Ovary (tissue), 9 donors: ENCODE data around the gene CNOT6. TPM values are rescaled to one million over a fixed set of nuclear protein-coding genes. Genes with fewer than 3 reads are reported as not detected.

Experiments used
- DNase-seq, 5 donors: peaks; one replicate each; pipeline ENCODE4 v3.0.0-alpha.2; 2019 to 2020
- H3K27ac ChIP-seq, 2 donors: fragments of 200-600 bp; one replicate each; pipeline versions ENCODE4 v1.5.1 to v1.8.0; 2019 to 2022
- H3K27me3 ChIP-seq: fragments of 200-600 bp; one replicate; pipeline ENCODE4 v1.8.0; 2022
- H3K36me3 ChIP-seq: fragments of 200-600 bp; sonication (generic); one replicate; pipeline ENCODE4 v1.5.1; 2019
- H3K4me1 ChIP-seq: one replicate; pipeline ENCODE4 v1.8.1; 2013; ENCODE audit warnings: mild to moderate bottlenecking, moderate library complexity; ENCODE audit not compliant: insufficient read depth
- H3K4me3 ChIP-seq: fragments of 200-600 bp; sonication (generic); one replicate; pipeline ENCODE4 v1.5.1; 2017
- H3K9me3 ChIP-seq, 2 donors: fragments of 200-600 bp in 1 of 2; sonication (generic) in 1 of 2; one replicate each; pipeline versions ENCODE4 v1.5.1 to v1.8.1; 2013 to 2019; ENCODE audit warnings: mild to moderate bottlenecking in 1 of 2, moderate library complexity in 1 of 2
- EP300 ChIP-seq: sonication (generic); formaldehyde crosslinking; IDR thresholded peaks from one replicate; pipeline ENCODE4 v1.6.1; 2017; ENCODE audit warnings: antibody characterized with exemption
- POLR2A ChIP-seq: fragments of 450-650 bp; IDR thresholded peaks from one replicate; pipeline ENCODE4 v1.6.1; 2017; ENCODE audit warnings: antibody characterized with exemption, mild to moderate bottlenecking, moderate library complexity
- WGBS, 3 donors: extraction: QIAGEN DNeasy Blood & Tissue Kit in 1 of 3; methylation state at CpG; one replicate each; pipeline versions ENCODE4 v1.1.5 to v1.1.7; 2013 to 2017; 5-methylcytosine and 5-hydroxymethylcytosine counted together
- intact Hi-C, 4 donors: fragments of 100-400 bp; cut with DNase I; formaldehyde crosslinking; loops; one replicate each; pipeline versions ENCODE4 v1.11.0 to v1.15.1; 2022 to 2023
- polyA plus RNA-seq, 2 donors: library from polyadenylated mRNA; stranded (reverse); fragments of 200-250 nt in 1 of 2; fragments of 350-450 nt in 1 of 2; fragmentation: Illumina TruSeq in 1 of 2; extraction: RNeasy Lipid Tissue Mini Kit (QIAGEN cat#74804) in 1 of 2; gene quantifications; one replicate each; pipeline ENCODE4 v1.2.3, GENCODE V29; 2013 to 2014
- total RNA-seq, 7 donors: library from RNA; depleted of rRNA in 2 of 7; stranded (reverse); fragments of >200 nt in 2 of 7; fragmentation: NEBNext Ultra II Directional in 3 of 7; extraction: Animal tissue kit (Norgen Biotek cat#: 25700) in 3 of 7; gene quantifications; one replicate each; pipeline versions ENCODE4 v1.1.0 to v1.2.4, GENCODE V29; 2016 to 2023
- TF ChIP-seq, protein P1 (sequence below), 3 donors: fragments of 450-650 bp in 2 of 3; fragments of 200-600 bp in 1 of 3; IDR thresholded peaks; one replicate each; pipeline versions ENCODE4 v1.5.1 to v1.8.0; 2016 to 2022; ENCODE audit warnings: antibody characterized with exemption in 3 of 3, mild to moderate bottlenecking in 1 of 3
- donor health status: DM: no; HTN: no; CAD: no; lungs with moderate emphysema.
- donor health status: DM: no; HTN: no; CAD: no.
- donor health status: Bipolar disorder and iron deficiency.
- donor health status: DM: yes; HTN: yes; CAD: no.
- donor health status: DM: no; HTN: no; CAD: no.
- donor health status: DM: yes; HTN: yes; CAD: no.

Gene CNOT6
- total and polyA plus RNA-seq, 9 donors, result 10.3 to 24.9 (median 16.4) TPM

GRCh38 chr5:180557217-180557809, 63.1 kb downstream of the CNOT6 start:
- Histone ChIP-seq H3K27ac (no peak overlapping the region), H3K9me3 (no peaks in the 10 kb centered on the region), H3K4me3 (no peak overlapping the region), H3K27me3 (no peaks in the 10 kb centered on the region), H3K36me3 (no peaks in the 10 kb centered on the region), H3K4me1 (no peaks in the 10 kb centered on the region)
- intact Hi-C loops, result no loop called here
- no peak for DNase-seq
- TF ChIP-seq EP300 (no peak), POLR2A (no peak)
- TF ChIP-seq, protein P1, sequence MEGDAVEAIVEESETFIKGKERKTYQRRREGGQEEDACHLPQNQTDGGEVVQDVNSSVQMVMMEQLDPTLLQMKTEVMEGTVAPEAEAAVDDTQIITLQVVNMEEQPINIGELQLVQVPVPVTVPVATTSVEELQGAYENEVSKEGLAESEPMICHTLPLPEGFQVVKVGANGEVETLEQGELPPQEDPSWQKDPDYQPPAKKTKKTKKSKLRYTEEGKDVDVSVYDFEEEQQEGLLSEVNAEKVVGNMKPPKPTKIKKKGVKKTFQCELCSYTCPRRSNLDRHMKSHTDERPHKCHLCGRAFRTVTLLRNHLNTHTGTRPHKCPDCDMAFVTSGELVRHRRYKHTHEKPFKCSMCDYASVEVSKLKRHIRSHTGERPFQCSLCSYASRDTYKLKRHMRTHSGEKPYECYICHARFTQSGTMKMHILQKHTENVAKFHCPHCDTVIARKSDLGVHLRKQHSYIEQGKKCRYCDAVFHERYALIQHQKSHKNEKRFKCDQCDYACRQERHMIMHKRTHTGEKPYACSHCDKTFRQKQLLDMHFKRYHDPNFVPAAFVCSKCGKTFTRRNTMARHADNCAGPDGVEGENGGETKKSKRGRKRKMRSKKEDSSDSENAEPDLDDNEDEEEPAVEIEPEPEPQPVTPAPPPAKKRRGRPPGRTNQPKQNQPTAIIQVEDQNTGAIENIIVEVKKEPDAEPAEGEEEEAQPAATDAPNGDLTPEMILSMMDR (IDR thresholded peaks at IDR 0.05), result no peak
- 31 to 67% (median 38%) methylated on average over 2 of the region's 2 CpGs for WGBS, 3 donors

- intact Hi-C loops, result no loop called here
- Histone ChIP-seq H3K4me3 (no peak overlapping the region), H3K9me3 (no peaks in the 10 kb centered on the region), H3K4me1 (no peaks in the 10 kb centered on the region), H3K27me3 (no peaks in the 10 kb centered on the region), H3K36me3 (no peaks in the 10 kb centered on the region), H3K27ac (no peak overlapping the region)
- TF ChIP-seq EP300 (no peak), POLR2A (no peak)
- TF ChIP-seq, protein P1 (IDR thresholded peaks at IDR 0.05), result no peak
- DNase-seq, result no peak
- 95% methylated on average over 11 of the region's 11 CpGs for WGBS, 3 donors
Measured at GRCh38 chr5:180558232-180558631, 64.1 kb downstream of the CNOT6 start.

DNA sequence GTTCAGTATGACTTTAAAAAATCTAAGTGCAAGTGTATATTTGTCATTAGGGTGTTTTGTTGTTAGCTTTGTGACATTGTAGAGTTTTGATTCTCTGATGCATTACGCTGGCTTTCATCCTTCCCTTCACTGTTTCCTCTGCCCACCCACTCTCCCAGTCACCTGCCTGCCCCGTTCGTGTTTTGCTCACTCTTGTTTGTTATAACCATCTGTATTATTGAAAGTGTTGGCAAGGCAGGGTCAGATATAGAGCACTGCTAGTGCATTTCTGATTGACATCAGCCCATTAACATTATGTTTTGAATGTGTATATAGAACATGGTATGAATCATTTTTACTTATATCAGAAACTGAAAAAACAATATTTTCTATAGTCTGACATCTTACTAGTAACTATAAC, 69.8 kb downstream of the CNOT6 start:
- Histone ChIP-seq H3K4me1 (no peaks in the 10 kb centered on the region), H3K9me3 (no peaks in the 10 kb centered on the region), H3K4me3 (no peak overlapping the region), H3K36me3 (no peaks in the 10 kb centered on the region), H3K27ac (no peak overlapping the region), H3K27me3 (no peaks in the 10 kb centered on the region)
- no peak for DNase-seq
- WGBS, 3 donors, result 82 to 88% (median 85%) methylated on average over 3 of the region's 3 CpGs
- intact Hi-C loops, result loop anchor here in 1 of 4 donors (10.0 kb wide), 1 partner anchor 301 kb away; the partner anchor contains the start of gene ZFP62
- TF ChIP-seq EP300, result no peak
- no peak for TF ChIP-seq POLR2A
- TF ChIP-seq, protein P1 (IDR thresholded peaks at IDR 0.05), result no peak

DNA sequence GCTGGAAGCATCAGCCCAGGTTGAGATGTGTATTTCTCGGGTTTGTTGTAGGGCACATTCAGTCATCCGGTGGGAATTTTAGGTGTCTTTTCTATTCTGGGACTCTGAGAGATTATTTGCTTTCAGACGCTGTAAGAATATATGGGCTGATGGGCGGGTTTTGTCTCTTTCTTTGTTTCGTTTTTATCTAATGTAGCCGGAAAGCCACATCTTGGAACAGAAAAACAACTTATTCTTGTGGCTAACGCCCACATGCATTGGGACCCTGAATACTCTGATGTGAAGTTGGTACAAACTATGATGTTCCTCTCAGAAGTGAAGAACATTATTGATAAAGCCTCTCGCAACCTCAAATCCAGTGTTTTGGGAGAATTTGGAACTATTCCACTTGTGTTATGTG, 74.7 kb downstream of the CNOT6 start:
- no peaks in the 10 kb centered on the region for H3K27me3 ChIP-seq
- H3K36me3 ChIP-seq, result no peaks in the 10 kb centered on the region
- DNase-seq, result no peak
- no peak overlapping the region for H3K27ac ChIP-seq
- no peaks in the 10 kb centered on the region for H3K9me3 ChIP-seq
- no peak for TF ChIP-seq EP300
- TF ChIP-seq POLR2A, result no peak
- TF ChIP-seq, protein P1 (IDR thresholded peaks at IDR 0.05), result no peak
- intact Hi-C loops, result loop anchor here in 1 of 4 donors (10.0 kb wide), 1 partner anchor 296 kb away; the partner anchor contains the start of gene ZFP62
- H3K4me1 ChIP-seq, result no peaks in the 10 kb centered on the region
- H3K4me3 ChIP-seq, result no peak overlapping the region
- WGBS, 3 donors, result 80 to 83% (median 81%) methylated on average over 8 of the region's 8 CpGs
